NCI-H524 treated with DMSO at 0.1 percent for 48 hours (cell line): Measurements from ENCODE around the gene TRABD2A.
A peak's percentile ranks its signal among the peaks of the same experiment; 100 is the strongest.
"Not testable (repeated sequence)": the region's sequence is repeated elsewhere in the genome, so short reads cannot be mapped to it uniquely, and the experiment has no call there.

Experiments
- DNase-seq: peaks from one replicate; lab custom pipeline; 2025; lab: John Stamatoyannopoulos, UW

The TRABD2A gene, protein sequence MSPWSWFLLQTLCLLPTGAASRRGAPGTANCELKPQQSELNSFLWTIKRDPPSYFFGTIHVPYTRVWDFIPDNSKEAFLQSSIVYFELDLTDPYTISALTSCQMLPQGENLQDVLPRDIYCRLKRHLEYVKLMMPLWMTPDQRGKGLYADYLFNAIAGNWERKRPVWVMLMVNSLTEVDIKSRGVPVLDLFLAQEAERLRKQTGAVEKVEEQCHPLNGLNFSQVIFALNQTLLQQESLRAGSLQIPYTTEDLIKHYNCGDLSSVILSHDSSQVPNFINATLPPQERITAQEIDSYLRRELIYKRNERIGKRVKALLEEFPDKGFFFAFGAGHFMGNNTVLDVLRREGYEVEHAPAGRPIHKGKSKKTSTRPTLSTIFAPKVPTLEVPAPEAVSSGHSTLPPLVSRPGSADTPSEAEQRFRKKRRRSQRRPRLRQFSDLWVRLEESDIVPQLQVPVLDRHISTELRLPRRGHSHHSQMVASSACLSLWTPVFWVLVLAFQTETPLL

DNA sequence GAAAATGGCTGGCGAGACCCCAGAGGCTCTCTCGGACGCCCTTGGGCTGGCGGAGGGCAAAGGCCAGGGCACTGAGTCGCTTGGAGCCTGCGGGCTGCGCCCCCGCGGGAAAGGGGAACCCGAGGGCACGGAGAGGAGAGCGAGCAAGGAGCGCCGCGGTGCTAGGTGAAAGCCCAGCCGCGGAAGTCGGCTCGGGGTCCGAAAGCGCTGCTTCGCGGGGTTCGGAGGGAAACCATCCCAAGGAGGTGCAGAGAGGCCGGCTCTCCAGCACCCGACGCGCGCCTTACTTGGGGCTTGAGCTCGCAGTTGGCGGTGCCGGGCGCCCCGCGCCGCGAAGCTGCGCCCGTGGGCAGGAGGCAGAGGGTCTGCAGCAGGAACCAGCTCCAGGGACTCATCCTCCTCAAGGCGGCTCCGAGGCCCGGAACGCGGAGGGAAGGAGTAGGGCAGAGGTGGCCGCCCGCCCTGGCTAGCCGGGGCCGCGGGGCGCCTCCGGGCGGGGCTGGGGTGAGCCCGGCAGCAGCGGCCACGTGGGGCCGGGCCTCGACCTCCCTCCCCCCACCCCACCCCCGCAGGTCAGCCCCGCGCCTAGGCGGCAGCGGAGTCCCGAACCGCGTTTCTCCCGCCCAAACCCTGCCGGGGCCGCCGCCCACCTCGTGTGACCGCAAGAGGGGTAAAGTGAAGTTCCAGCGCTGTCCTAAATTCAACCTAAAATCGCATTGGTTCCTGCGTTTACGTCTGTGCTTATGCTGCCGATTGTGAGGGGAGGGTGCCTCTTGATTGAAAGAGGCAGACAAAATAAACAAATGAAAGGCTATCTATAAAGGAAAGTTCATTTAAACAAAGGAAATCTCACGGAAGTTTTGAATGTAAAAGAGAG is at the start of gene TRABD2A:
Gene TRABD2A (minus strand): TSS at position 440 of the 877 bp plus-strand sequence. CDS start 45 bp downstream, at position 395.
- DNase-seq, result no peak

DNA sequence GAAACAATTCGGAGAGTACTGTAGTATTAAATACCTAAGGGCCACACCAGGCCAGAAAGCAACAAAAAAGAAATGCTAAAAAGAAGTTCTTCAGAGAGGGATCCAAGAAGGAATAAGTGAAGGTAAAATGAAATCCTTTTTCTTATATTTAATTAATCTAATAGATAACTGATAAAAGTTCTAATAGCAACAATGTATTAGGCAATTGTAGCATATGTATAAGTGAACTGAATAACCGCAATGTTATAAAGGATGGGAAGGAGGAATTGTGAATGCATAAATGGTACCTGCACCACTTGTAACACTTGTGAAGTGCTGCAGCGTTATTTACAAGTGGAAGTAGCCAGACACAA is 46.4 kb upstream of the TRABD2A start:
- no peak for DNase-seq

DNA sequence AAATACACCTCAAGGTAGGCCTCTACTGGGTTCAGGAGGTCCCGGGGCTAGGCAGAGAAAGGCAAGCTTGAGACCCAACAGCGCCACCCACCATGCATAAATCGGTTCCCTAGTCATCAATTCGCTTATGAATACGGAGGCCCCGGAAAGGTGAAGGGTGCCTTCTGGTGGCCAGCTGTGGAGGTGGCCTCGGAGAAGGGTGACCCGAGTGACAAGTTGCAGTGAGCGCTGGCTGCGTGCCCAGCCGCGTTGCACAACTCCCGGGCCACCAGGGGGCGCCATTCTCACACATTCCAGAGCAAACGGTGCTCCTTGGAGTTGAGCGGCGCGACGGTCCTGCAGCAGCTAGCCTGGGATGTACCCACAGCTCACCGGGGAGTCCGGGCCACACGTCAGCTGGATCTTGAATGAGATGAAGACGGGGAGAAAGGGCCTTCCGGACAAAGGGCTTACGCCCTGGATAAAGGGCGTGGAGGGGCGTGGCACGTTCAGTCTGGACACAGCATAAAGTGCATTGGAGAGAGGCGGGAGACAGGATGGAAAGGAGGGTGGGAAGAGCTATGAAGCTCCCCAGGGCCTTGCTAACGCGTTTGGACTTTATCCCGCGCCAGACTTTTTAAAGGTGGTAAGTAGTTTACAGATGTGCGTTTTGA is 45.0 kb upstream of the TRABD2A start:
- peak; percentile 81 for DNase-seq

DNA sequence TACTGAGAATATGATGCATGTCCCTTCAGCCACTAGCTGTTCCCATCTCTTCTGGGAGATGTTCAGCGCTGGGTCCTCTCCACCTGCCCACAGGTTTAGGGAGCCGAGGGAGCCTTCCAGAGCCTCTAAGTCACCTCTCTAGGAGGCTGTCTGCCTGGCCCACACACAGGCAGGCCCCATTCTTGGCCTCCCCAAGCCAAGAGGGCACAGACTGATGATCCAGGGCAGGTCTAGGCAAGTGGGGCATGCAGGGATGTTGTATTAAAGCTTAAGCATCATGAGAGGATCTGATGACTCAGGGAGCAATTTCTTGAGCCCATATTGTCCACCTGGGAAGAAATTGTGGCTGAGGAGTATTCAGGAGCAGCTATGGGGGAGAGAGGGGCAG is 44.4 kb upstream of the TRABD2A start:
- DNase-seq, result no peak

DNA sequence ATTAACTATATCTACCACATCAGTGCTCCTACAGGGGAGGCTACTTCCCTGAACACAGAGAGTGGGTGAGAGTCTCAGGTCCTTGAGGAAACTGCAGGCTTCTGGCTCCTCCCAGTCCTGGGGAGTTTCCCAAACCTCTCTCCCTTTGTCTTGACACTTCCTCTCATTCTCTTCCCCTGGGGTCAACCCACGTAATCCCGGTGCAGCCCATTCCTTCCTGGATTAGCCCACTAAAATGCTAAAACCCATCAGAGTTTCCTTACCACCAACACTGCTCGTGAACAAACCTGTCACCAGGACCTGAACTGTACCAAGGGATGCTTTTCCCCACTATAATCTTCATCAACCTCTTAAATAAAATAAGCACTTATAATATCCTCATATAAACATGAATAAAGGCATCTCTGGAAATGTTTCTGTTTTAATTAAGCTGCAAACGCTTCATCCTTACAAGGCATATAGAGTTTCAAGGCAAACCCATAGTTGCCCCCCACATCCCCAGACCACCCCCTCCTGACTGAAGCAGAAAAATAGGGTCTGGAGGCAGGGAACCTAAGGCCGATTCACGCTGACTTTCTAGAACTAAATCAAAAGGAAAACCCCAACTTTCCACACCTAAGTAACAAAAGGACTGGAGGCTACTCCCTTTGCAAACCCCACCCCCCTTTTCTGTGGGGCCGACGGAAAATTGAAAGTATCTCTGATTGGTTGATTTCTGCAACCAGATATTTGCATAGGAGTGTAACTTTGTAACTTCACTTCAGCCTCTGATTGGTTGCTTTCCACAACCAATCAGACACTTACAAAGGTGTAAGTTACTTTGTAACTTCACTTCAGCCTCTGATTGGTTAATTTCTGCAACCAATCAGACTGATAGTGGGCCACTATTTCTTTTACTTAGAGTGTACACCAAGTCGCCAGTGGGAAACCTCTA is 43.6 kb upstream of the TRABD2A start:
- no peak for DNase-seq

DNA sequence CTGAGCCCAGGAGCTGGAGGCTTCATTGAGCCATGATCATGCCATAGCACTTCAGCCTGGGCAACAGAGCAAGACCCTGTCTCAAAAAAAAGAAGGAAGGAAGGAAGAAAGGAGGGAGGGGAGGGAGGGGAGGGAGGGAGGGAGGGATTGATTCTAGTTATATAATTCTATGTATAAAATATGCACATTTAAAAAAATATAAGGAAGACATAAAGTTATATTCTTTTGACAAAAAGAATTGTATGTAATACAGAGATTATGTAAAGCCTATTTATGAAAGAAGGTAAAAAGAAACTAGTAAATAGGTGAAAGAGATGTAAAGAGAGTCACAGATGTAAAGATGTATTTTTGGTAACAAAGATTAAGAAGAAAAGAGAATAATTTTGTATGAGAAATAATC is 42.1 kb upstream of the TRABD2A start:
- no peak for DNase-seq

DNA sequence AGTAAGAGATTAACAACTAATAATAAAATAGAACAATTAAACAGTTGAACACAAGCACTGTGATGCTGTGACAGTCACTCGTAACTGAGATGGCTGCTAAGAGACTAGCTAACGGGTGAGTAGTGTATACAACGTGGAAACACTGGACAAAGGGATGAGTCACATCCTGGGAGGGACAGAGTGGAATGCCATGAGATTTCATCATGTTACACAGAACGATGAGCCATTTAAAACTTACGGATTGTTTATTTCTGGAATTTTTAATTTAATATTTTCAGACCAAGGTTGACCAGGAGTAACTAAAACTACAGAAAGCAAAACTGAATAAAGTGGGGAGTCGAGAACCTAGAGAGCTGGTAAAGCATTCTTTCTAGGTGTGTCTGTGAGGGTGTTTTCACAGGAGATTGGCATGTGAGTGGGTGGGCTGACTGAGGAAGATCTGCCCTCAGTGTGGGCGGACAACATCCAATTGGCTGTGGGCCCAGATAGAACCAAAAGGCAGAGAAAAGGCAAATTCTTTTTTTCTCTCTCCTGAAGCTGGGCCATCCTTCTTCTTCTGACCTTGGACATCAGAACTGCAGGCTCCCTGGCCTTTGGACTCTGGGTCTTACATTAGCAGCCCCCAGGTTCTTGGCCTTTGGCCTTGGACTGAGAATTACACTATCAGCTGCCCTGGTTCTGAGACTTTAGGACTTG is 39.1 kb upstream of the TRABD2A start:
- DNase-seq, result no peak

DNA sequence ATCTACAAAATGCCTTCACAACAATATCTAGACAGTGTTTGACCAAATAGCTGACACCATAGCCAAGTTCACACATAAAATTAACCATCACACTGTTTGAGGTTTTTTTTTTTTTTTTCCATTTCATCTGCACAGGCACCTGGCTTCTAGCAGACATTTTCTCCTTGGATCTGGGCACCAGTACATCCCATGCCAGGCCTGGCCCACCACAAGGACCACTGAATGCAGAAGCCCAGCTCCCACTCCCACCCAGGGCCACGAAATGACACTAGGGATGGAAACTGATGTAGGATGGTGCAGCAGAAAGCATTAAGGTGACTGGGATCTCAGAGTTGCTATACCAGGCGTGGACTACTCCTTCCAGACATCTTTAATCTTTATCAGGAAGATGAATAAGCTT is 37.5 kb upstream of the TRABD2A start:
- DNase-seq, result no peak

DNA sequence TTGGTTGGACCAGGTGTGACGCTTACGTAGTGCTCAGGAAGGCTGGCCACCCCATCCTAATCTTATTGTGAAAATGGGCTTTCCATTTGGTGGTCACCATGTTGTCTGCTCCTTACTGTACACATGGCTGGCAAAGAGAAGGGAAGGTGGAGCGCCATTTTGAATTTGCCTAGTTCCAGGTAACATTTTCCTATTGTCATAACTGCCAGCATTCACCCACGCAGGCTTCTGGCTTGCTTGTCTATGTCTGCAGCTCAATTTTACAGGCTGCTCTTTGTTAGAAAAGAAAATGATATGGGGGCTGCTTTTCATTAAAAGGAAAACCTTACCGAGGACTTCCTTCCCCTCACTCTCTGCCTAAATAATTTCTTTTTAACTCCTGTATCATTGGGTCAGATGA is 36.9 kb upstream of the TRABD2A start:
- not testable (repeated sequence) for DNase-seq

DNA sequence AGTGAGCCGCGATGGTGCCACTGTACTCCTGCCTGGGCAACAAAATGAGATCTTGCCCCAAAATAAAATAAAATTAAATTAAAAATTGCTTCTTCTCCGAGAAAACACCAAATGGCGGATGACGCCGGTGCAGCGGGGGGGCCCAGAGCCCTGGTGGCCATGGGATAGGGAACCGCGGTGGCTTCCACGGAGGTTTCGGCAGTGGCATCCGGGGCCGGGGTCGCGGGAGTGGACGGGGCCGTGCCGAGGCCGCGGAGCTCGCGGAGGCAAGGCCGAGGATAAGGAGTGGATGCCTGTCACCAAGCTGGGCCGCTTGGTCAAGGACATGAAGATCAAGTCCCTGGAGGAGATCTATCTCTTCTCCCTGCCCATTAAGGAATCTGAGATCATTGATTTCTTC is 34.8 kb upstream of the TRABD2A start:
- DNase-seq, result not testable (repeated sequence)

DNA sequence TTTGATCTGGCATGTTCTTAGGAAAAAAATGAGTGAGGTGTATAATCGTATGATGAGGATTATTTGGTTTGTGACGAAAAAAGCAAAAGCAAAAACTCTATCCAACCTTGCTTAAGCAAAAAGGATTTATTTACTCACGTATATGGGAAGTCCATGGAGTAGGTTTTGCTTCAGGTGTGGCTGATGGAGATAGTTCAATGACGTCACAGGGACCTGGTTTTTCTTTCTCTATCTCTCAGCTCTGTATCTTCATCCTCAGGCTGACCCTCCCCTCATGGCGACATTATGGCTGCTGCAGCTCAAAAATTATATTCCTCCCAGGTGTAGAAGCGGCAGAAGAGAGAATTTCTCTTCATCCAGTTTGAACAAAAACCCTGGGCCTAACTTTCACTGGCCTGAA is 33.5 kb upstream of the TRABD2A start:
- no peak for DNase-seq

DNA sequence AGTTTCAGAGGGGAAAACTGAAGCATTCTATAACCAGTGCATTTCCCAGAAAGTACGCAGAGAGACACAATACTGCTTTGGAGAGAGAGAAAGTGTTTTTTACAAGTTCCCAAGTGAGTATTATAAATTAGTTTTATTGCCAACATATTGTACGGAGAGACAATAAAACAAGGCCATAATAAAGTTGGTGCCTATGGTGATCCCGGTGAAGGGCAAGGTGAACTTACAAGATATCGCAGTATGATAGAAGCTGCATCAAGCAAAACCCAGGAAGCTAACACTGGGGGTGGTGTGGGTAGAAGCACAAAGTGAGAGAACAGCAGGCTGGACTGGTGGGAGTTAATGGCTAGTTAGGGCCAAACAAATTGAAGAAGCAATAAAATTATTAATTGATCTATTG is 32.1 kb upstream of the TRABD2A start:
- DNase-seq, result no peak

DNA sequence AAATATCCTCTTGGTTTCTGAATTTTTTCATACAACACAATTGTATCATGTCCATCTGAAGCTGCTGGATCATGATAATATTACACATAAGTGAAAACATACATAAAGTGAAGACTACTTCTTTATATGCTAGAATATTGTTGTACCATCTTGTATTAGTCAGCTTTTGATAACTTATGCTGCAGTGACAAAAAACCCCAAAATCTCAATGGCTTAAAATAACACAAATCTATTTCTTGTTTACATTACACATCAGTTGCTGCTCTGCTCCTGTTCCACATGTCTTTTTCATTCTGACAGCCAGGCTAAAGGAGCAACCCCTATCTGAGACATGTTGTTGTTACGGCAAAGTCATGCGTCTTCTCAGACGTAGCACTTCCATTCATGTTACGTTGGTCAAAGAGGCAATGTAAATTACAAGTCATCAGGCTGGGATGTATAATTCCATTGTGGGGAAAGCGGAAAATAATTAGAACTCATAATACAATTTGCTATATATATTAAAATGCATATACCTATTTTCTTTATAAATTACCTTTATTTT is 30.3 kb upstream of the TRABD2A start:
- no peak for DNase-seq

DNA sequence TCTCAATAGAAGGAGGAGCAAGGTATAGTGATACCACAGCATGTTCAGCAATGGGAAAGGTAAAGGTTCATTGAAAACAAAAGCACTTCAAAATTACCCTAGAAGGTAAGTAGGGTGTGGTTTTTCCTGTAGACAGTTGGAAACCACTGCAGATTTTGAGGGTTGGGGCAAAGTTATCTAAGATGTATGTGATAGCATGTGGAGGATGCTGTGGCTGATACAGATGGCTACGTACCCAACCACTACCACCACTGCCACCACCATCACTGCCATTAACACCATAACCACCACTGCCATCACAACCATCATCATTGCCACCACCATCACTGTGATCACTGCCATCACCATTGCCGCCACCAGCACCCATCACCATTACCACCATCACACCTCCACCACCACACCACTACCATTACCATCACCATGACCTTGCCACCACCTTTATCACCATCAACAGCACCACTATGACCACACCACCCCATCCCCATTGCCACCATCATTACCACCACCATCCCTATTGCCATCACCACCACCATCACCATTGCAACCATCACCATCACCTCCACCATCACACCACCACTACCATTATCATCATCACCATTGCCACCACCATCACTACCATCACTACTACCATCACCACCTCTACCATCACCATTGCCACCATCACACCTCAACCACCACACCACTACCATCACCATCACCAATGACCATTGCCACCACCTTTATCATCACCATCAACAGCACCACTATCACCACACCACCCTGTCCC is 28.2 kb upstream of the TRABD2A start:
- no peak for DNase-seq

DNA sequence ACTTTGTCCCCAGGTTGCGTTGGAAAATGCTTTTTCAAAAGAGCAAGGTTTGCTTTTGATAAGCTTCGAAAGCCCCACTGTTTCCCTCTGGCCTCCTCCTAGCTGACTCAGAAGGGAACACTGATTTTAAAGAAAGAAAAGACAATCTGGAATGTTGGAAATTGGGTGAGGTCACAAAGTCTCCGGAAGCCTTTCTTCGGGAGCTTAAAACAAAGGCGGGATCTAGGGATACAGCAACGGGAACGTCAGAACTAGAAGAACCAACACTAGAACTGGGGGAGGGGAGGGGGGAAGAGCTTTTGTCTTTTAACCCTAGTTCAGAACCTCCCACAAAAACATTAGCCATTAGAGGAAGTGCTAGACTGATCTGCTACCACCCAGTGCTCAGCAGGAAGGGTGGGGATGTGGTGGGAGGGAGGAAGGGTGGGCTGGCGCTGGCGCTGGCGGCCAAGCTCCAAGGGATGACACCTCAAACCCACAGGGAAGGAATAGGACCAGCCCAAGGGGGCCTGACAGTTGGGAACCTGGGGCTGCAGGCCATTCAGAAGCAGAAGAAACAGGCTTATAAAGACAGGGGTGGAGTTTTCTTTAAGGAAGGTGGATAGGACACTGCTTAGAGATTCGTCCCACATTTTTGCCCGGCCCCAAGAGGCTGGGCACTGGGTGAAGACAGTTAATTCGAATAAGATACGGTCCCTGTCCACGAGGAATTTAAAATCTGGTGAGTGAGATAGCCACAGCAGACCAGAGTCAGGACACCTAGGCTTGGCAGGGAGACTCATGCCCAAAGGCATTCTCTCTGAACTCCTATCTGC is 26.2 kb upstream of the TRABD2A start:
- no peak for DNase-seq

DNA sequence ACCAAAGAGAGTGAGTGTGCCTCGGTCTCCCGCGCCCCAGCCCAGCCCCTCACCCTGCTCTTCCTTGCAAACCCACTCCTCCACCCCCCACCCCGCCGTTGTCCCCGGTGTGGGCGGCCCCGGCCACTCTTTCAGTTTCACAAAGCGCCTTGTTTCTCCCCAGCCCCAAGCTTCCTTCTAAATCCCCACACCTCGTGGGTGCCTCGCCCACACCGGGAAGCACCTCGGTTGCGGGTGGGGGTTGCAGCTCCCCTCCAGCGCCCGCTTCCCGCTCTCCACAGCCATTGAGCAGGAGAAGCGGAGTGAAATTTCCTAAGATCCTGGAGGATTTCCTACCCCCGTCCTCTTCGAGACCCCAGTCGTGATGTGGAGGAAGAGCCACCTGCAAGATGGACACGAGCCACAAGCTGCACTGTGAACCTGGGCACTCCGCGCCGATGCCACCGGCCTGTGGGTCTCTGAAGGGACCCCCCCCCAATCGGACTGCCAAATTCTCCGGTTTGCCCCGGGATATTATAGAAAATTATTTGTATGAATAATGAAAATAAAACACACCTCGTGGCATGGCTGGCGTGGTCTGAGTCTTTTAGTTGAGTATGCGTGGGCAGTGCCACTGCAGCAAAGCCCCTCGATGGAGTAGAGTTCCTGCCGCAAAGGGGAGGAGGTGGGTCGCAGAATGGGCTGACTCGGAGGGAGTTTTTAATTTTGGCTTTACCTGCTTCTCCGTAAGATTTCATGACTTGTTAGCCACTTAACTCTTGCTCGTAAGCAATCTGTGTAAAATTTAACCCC is 25.4 kb upstream of the TRABD2A start:
- no peak for DNase-seq

DNA sequence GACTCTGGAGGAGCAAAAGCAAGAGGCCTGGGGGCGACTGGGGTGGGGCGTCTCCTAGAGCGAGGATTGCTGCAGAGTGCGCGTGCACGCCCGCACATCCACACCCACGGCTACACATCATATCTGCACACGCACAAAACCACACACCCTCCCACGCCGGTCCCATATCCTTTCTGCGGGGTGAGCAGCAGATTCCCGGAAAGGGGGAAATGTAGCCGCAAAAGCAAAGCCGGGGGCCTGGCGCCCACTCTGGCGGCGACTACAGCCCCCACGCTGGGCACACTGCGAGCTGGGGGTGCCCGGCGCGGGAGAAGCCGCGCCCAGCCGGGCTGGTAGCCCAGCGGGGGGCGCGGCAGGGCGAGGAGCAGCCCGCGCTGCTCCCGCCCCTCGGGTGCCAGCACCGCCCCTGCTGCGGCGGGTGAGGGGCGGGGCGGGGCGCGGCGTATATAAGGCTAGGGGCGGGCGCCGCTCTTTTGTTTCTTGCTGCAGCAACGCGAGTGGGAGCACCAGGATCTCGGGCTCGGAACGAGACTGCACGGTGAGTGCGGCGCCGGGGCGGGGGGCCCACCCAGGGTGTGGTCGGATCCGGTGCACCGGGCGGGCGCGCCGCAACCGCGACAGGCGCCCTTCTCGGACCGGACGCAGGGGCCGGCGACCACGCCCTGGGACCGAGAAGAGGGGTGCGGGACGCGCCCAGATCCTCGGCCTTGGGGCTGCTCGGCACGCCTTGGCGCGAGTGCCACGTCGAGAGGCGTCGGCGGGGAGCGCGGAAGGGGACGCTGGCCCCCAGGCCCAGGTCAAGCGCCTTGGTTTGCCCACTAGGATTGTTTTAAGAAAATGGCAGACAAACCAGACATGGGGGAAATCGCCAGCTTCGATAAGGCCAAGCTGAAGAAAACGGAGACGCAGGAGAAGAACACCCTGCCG is 24.6 kb upstream of the TRABD2A start, which contains the start of gene TMSB10:
Gene TMSB10 (plus strand): TSS at position 476 of the 927 bp plus-strand sequence.
- no peak for DNase-seq
